Measurements from ENCODE around the gene TCEAL3. TPM values are rescaled to one million over a fixed set of nuclear protein-coding genes. Genes with fewer than 3 reads are reported as not detected.
A peak's percentile ranks its signal among the peaks of the same experiment; 100 is the strongest.

The TCEAL3 gene
- total RNA-seq (2021; ENCODE audit: unreplicated experiment) (23.8 TPM), Bru-seq, nascent RNA (percentile 85 among the genes with signal in this experiment), BruChase-seq, experiment 1, labeled RNA remaining after a 2-hour chase (percentile 87 among the genes with signal in this experiment), BruChase-seq, experiment 2, labeled RNA remaining after a 6-hour chase (percentile 92 among the genes with signal in this experiment)
- polyA plus RNA-seq (2012; ENCODE audit: insufficient read length): 57.0 TPM
- long read RNA-seq, transcript TCEAL3-202 (3 exons, 1,113 nt): major isoform, 14 of 49 reads
- long read RNA-seq, partial matches to known transcripts: 0 of 49 reads
- long read RNA-seq, other reads (novel, unspliced or antisense): 33 of 49 reads

GRCh38 chrX:103607364-103608305 is at the start of gene TCEAL3:
Gene TCEAL3, plus strand, starts transcription at chrX:103607963. Its CDS starts 1,102 bp downstream, at chrX:103609065.
- Histone ChIP-seq H3K9me3 (ENCODE audit: control insufficient read depth, insufficient read depth, low read depth, low read length) (no peaks in the 10 kb centered on the region), H3K36me3 (ENCODE audit: control insufficient read depth, insufficient read depth, low read length) (no peaks in the 10 kb centered on the region), H3K4me1 (ENCODE audit: control insufficient read depth, insufficient read depth, low read length) (peaks cover 9% of the 10 kb centered on the region), H3K27ac (ENCODE audit: low read length) (peak within 1 kb of the TSS; percentile 79), H3K27me3 (ENCODE audit: control insufficient read depth, insufficient read depth, low read length) (no peaks in the 10 kb centered on the region), H3K4me3 (ENCODE audit: low read depth in 2 of 2, low read length in 2 of 2) (peak within 1 kb of the TSS; percentile 62 to 87)
- in situ Hi-C loops (cut with HindIII; ENCODE audit: low pct_unique_long_range_greater_than_20kb, low sequenced_read_pairs): no loop called here
- ChIA-PET CTCF (no interaction called here), POLR2A (no interaction called here)
- no peak for DNase-seq (ENCODE audit: low read depth, low spot score)
- intact Hi-C loops (cut with micrococcal nuclease; ENCODE audit: unreplicated experiment): no loop called here
- TF ChIP-seq TCF7L2 (IDR thresholded peaks at IDR 0.05; ENCODE audit: low read depth, low read length) (peak; percentile 86), REST (IDR thresholded peaks at IDR 0.05; ENCODE audit: insufficient read depth in 1 of 2, low read depth in 2 of 2, low read length in 1 of 2) (no peak), POLR2AphosphoS5 (IDR thresholded peaks at IDR 0.05; ENCODE audit: low read depth, low read length) (0 out of 2 replicates have a peak, but pooled peaks have one; percentile 30), CTCF (IDR thresholded peaks at IDR 0.05) (no peak), SIN3A (IDR thresholded peaks at IDR 0.05; ENCODE audit: borderline replicate concordance, insufficient read depth, low read depth, low read length) (no peak)
- no TSS peak for BruUV-seq (replicated peaks)
- ATAC-seq: peak; percentile 91

- intact Hi-C loops (cut with micrococcal nuclease; ENCODE audit: unreplicated experiment) (no loop called here), in situ Hi-C loops (cut with HindIII; ENCODE audit: low pct_unique_long_range_greater_than_20kb, low sequenced_read_pairs) (no loop called here)
- TF ChIP-seq TCF7L2 (IDR thresholded peaks at IDR 0.05; ENCODE audit: low read depth, low read length) (no peak), REST (IDR thresholded peaks at IDR 0.05; ENCODE audit: insufficient read depth in 1 of 2, low read depth in 2 of 2, low read length in 1 of 2) (no peak), SIN3A (IDR thresholded peaks at IDR 0.05; ENCODE audit: borderline replicate concordance, insufficient read depth, low read depth, low read length) (no peak), CTCF (IDR thresholded peaks at IDR 0.05) (no peak), POLR2AphosphoS5 (IDR thresholded peaks at IDR 0.05; ENCODE audit: low read depth, low read length) (no peak)
- POLR2A ChIA-PET: no interaction called here
- Histone ChIP-seq H3K9me3 (ENCODE audit: control insufficient read depth, insufficient read depth, low read depth, low read length) (no peaks in the 10 kb centered on the region), H3K36me3 (ENCODE audit: control insufficient read depth, insufficient read depth, low read length) (no peaks in the 10 kb centered on the region), H3K4me3 (ENCODE audit: low read depth in 2 of 2, low read length in 2 of 2) (no peak overlapping the region), H3K4me1 (ENCODE audit: control insufficient read depth, insufficient read depth, low read length) (no peaks in the 10 kb centered on the region), H3K27me3 (ENCODE audit: control insufficient read depth, insufficient read depth, low read length) (no peaks in the 10 kb centered on the region), H3K27ac (ENCODE audit: low read length) (no peak overlapping the region)
- no peak for ATAC-seq
- no peak for DNase-seq (ENCODE audit: low read depth, low spot score)
- CTCF ChIA-PET: no interaction called here
- BruUV-seq (replicated peaks): no TSS peak
Observed at GRCh38 chrX:103560256-103560655, 47.5 kb upstream of the TCEAL3 start.
